H9 (cell line): ENCODE results near the gene RAMAC. TPM values are rescaled to one million over a fixed set of nuclear protein-coding genes. Genes with fewer than 3 reads are reported as not detected.
"Not testable (repeated sequence)": the region's sequence is repeated elsewhere in the genome, so short reads cannot be mapped to it uniquely, and the experiment has no call there.

Experiments
- DNase-seq: peaks from one replicate; pipeline ENCODE4 v3.0.0-alpha.2; 2017
- H2AFZ ChIP-seq: one replicate; pipeline ENCODE4 v1.6.1; 2013; ENCODE audit warnings: mild to moderate bottlenecking, low read length, control low read depth, moderate library complexity
- H2AK5ac ChIP-seq: 2 replicates; pipeline ENCODE4 v1.6.1; 2013; ENCODE audit warnings: low read length, control low read depth, mixed read lengths; ENCODE audit not compliant: insufficient read length
- H2BK120ac ChIP-seq: one replicate; pipeline ENCODE4 v1.6.1; 2013; ENCODE audit warnings: low read depth, mild to moderate bottlenecking, low read length, control low read depth, inconsistent platforms; ENCODE audit not compliant: poor library complexity, severe bottlenecking
- H2BK12ac ChIP-seq: 2 replicates; pipeline ENCODE4 v1.6.1; 2013; ENCODE audit warnings: low read length, control low read depth, mixed read lengths, low read depth; ENCODE audit not compliant: insufficient read length
- H2BK15ac ChIP-seq: 2 replicates; pipeline ENCODE4 v1.6.1; 2013; ENCODE audit warnings: low read depth, low read length, control low read depth
- H2BK20ac ChIP-seq: one replicate; pipeline ENCODE4 v1.6.1; 2013; ENCODE audit warnings: low read depth, mild to moderate bottlenecking, low read length, control low read depth, inconsistent platforms; ENCODE audit not compliant: poor library complexity, severe bottlenecking
- H2BK5ac ChIP-seq: 2 replicates; pipeline ENCODE4 v1.6.1; 2013; ENCODE audit warnings: low read length, control low read depth, mixed read lengths; ENCODE audit not compliant: insufficient read length
- H3K14ac ChIP-seq: 2 replicates; pipeline ENCODE4 v1.6.1; 2013; ENCODE audit warnings: low read length, control low read depth; ENCODE audit not compliant: insufficient read depth
- H3K18ac ChIP-seq: 2 replicates; pipeline ENCODE4 v1.6.1; 2013; ENCODE audit warnings: low read depth, mild to moderate bottlenecking, mixed read lengths, low read length, control low read depth; ENCODE audit not compliant: insufficient read length
- H3K23ac ChIP-seq: 2 replicates; pipeline ENCODE4 v1.6.1; 2013; ENCODE audit warnings: low read length, control low read depth, mixed read lengths, low read depth; ENCODE audit not compliant: insufficient read length
- H3K23me2 ChIP-seq: 2 replicates; pipeline ENCODE4 v1.6.1; 2013; ENCODE audit warnings: low read depth, mild to moderate bottlenecking, mixed read lengths, low read length, control low read depth; ENCODE audit not compliant: insufficient read length, poor library complexity, severe bottlenecking
- H3K27ac ChIP-seq: 2 replicates; pipeline ENCODE4 v1.5.1; 2013; ENCODE audit warnings: low read length, control low read depth, mixed read lengths, low read depth; ENCODE audit not compliant: insufficient read length
- H3K27me3 ChIP-seq: 2 replicates; pipeline ENCODE4 v1.6.1; 2013; ENCODE audit warnings: low read length, control low read depth, inconsistent platforms; ENCODE audit not compliant: insufficient read depth
- H3K4ac ChIP-seq: 2 replicates; pipeline ENCODE4 v1.6.1; 2013; ENCODE audit warnings: low read depth, mild to moderate bottlenecking, control low read depth, inconsistent platforms, low read length, moderate library complexity
- H3K4me1 ChIP-seq: 2 replicates; pipeline ENCODE4 v1.6.1; 2013; ENCODE audit warnings: low read length, control low read depth, inconsistent platforms; ENCODE audit not compliant: insufficient read depth
- H3K4me2 ChIP-seq: 2 replicates; pipeline ENCODE4 v1.6.1; 2013; ENCODE audit warnings: low read length, control low read depth, mixed read lengths; ENCODE audit not compliant: insufficient read length, insufficient read depth
- H3K56ac ChIP-seq: 2 replicates; pipeline ENCODE4 v1.6.1; 2013; ENCODE audit warnings: low read depth, mild to moderate bottlenecking, mixed read lengths, low read length, control low read depth; ENCODE audit not compliant: insufficient read length
- H3K79me1 ChIP-seq: 2 replicates; pipeline ENCODE4 v1.6.1; 2013; ENCODE audit warnings: low read depth, mild to moderate bottlenecking, moderate library complexity, low read length, control low read depth, inconsistent platforms; ENCODE audit not compliant: insufficient read depth, poor library complexity, severe bottlenecking
- H3K79me2 ChIP-seq: 2 replicates; pipeline ENCODE4 v1.6.1; 2013; ENCODE audit warnings: low read length, control low read depth, inconsistent platforms; ENCODE audit not compliant: insufficient read depth
- H3K9ac ChIP-seq: 2 replicates; pipeline ENCODE4 v1.6.1; 2013; ENCODE audit warnings: low read length, control low read depth, mixed read lengths; ENCODE audit not compliant: insufficient read length; ENCODE audit errors: extremely low read depth
- H3K9me3 ChIP-seq: one replicate; pipeline ENCODE4 v1.6.1; 2013; ENCODE audit warnings: low read depth, low read length, inconsistent platforms; ENCODE audit not compliant: control insufficient read depth
- H3T11ph ChIP-seq: one replicate; pipeline ENCODE4 v1.6.1; 2013; ENCODE audit warnings: mild to moderate bottlenecking, low read length, control low read depth, inconsistent platforms
- H4K20me1 ChIP-seq: one replicate; pipeline ENCODE4 v1.6.1; 2013; ENCODE audit not compliant: control insufficient read depth, insufficient read length, insufficient read depth
- H4K5ac ChIP-seq: 2 replicates; pipeline ENCODE4 v1.6.1; 2013; ENCODE audit warnings: low read depth, mild to moderate bottlenecking, mixed read lengths, low read length, control low read depth; ENCODE audit not compliant: insufficient read length
- H4K8ac ChIP-seq: replicated peaks from 2 replicates; pipeline ENCODE4 v1.6.1; 2013; ENCODE audit warnings: low read length, control low read depth, mixed read lengths, low read depth; ENCODE audit not compliant: insufficient read length
- H4K91ac ChIP-seq: 2 replicates; pipeline ENCODE4 v1.6.1; 2013; ENCODE audit warnings: low read depth, mild to moderate bottlenecking, moderate library complexity, mixed read lengths, low read length, control low read depth; ENCODE audit not compliant: insufficient read length
- H3K27ac Mint-ChIP-seq, 3 experiments: 2 replicates in 2 of 3; 3 replicates in 1 of 3; pipeline ENCODE4 v1.8.0; 2020 to 2021; ENCODE audit warnings: mixed read lengths in 3 of 3, mild to moderate bottlenecking in 1 of 3, moderate library complexity in 1 of 3
- H3K27me3 Mint-ChIP-seq: 2 replicates; pipeline ENCODE4 v1.8.0; 2021; ENCODE audit warnings: low read depth, mild to moderate bottlenecking, moderate library complexity, mixed read lengths
- H3K36me3 Mint-ChIP-seq, 3 experiments: 2 replicates in 2 of 3; 3 replicates in 1 of 3; pipeline ENCODE4 v1.8.0; 2020 to 2021; ENCODE audit warnings: low read depth in 3 of 3, mixed read lengths in 3 of 3; ENCODE audit not compliant: insufficient read depth in 1 of 3
- H3K4me1 Mint-ChIP-seq, 2 experiments: 2 replicates each; pipeline ENCODE4 v1.8.0; 2020; ENCODE audit warnings: mixed read lengths in 2 of 2
- H3K4me3 Mint-ChIP-seq, 2 experiments: 2 replicates in 1 of 2; 3 replicates in 1 of 2; pipeline ENCODE4 v1.8.0; 2020 to 2021; ENCODE audit warnings: mild to moderate bottlenecking in 2 of 2, mixed read lengths in 2 of 2, moderate library complexity in 1 of 2
- H3K9me3 Mint-ChIP-seq, 2 experiments: 2 replicates in 1 of 2; 3 replicates in 1 of 2; pipeline ENCODE4 v1.8.0; 2020; ENCODE audit warnings: mild to moderate bottlenecking in 2 of 2, mixed read lengths in 2 of 2, moderate library complexity in 1 of 2
- WGBS: extraction: QIAGEN DNeasy Blood & Tissue Kit; methylation state at CpG from one replicate; pipeline ENCODE4 v1.1.7; 2013; ENCODE audit warnings: missing lambda C conversion rate, low lambda C conversion rate, mixed read lengths; ENCODE audit not compliant: insufficient read length; ENCODE audit errors: extremely low coverage; 5-methylcytosine and 5-hydroxymethylcytosine counted together
- total RNA-seq: library from RNA; stranded (reverse); gene quantifications from 2 replicates; pipeline ENCODE4 v1.2.1, GENCODE V29; 2021
- TF ChIP-seq, protein P1 (sequence below): fragments of 200-600 bp; sonication (generic); conservative IDR thresholded peaks from 3 replicates; pipeline ENCODE4 v1.8.0; 2021; ENCODE audit warnings: antibody characterized with exemption, mild to moderate bottlenecking

RAMAC gene
- total RNA-seq, 1 experiment from 2014 or later, result 35.8 TPM

DNA sequence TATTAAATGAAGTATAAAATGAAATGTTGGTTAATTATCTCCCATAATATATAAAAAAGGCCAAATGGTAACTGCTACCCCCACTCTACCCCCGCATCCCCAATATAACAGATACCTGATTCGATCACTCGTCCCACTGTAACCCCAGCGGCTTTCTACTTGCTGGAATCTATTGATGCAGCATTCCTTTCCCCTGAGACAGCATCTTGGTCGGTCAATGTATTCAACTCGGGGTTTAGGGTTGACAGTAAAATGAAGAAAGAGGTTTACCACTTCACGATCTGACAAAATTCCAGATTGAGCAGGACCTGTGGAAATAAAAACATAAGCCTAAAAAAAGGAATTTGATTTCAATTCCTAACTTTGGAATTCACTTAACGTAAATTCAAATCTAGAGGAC is 44.0 kb downstream of the RAMAC start:
- Histone ChIP-seq H3K4ac (no peak overlapping the region), H4K20me1 (no peaks in the 10 kb centered on the region), H2AFZ (no peak overlapping the region), H3K56ac (no peak overlapping the region), H3K9ac (no peak overlapping the region), H3K27me3 (no peaks in the 10 kb centered on the region), H2BK20ac (no peak overlapping the region), H3K4me2 (no peak overlapping the region), H3K79me2 (no peaks in the 10 kb centered on the region), H3K23ac (no peak overlapping the region), H2BK120ac (no peak overlapping the region), H3K4me1 (no peaks in the 10 kb centered on the region), H4K5ac (no peak overlapping the region), H3T11ph (no peak overlapping the region), H2BK5ac (no peak overlapping the region), H2BK15ac (no peak overlapping the region), H2AK5ac (no peak overlapping the region), H3K79me1 (no peaks in the 10 kb centered on the region), H4K8ac (no peak overlapping the region), H2BK12ac (no peak overlapping the region), H3K23me2 (no peaks in the 10 kb centered on the region), H3K9me3 (no peaks in the 10 kb centered on the region), H4K91ac (no peak overlapping the region), H3K18ac (no peak overlapping the region), H3K27ac (no peak overlapping the region), H3K14ac (no peak overlapping the region)
- WGBS, result no CpG with 5 or more reads among the region's 8 CpGs
- no peaks in the 10 kb centered on the region for H3K27me3 Mint-ChIP-seq
- no peak overlapping the region for H3K4me3 Mint-ChIP-seq
- peaks cover 0 to 4% of the 10 kb centered on the region in 2 experiments; a peak in 1 of 5 replicates for H3K9me3 Mint-ChIP-seq
- TF ChIP-seq, protein P1, sequence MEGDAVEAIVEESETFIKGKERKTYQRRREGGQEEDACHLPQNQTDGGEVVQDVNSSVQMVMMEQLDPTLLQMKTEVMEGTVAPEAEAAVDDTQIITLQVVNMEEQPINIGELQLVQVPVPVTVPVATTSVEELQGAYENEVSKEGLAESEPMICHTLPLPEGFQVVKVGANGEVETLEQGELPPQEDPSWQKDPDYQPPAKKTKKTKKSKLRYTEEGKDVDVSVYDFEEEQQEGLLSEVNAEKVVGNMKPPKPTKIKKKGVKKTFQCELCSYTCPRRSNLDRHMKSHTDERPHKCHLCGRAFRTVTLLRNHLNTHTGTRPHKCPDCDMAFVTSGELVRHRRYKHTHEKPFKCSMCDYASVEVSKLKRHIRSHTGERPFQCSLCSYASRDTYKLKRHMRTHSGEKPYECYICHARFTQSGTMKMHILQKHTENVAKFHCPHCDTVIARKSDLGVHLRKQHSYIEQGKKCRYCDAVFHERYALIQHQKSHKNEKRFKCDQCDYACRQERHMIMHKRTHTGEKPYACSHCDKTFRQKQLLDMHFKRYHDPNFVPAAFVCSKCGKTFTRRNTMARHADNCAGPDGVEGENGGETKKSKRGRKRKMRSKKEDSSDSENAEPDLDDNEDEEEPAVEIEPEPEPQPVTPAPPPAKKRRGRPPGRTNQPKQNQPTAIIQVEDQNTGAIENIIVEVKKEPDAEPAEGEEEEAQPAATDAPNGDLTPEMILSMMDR, result no peak
- peaks cover 39 to 66% (median 56%) of the 10 kb centered on the region in 3 experiments for H3K36me3 Mint-ChIP-seq
- DNase-seq, result no peak
- H3K27ac Mint-ChIP-seq, result peak overlapping the region in 2 of 3 experiments; percentile 6 to 77; a peak in 1 of 7 replicates
- H3K4me1 Mint-ChIP-seq, result peaks cover 0 to 3% of the 10 kb centered on the region in 2 experiments; a peak in 1 of 4 replicates

DNA sequence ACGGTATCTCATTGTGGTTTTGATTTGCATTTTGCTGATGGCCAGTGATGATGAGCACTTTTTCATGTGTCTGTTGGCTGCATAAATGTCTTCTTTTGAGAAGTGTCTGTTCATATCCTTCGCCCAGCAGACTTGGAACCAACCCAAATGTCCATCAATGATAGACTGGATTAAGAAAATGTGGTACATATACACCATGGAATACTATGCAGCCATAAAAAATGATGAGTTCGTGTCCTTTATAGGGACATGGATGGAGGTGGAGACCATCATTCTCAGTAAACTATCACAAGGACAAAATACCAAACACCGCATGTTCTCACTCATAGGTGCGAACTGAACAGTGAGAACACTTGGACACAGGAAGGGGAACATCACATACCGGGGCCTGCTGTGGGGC is 45.2 kb downstream of the RAMAC start:
- H3K79me2 ChIP-seq, H3K27ac ChIP-seq, H3K23ac ChIP-seq, H2BK20ac ChIP-seq, H2BK120ac ChIP-seq, H3K4me2 ChIP-seq, H3K56ac ChIP-seq, H3K23me2 ChIP-seq, H4K91ac ChIP-seq, H3T11ph ChIP-seq, H3K18ac ChIP-seq, H3K27ac Mint-ChIP-seq, H3K4me1 ChIP-seq, H3K27me3 Mint-ChIP-seq, DNase-seq, H3K9me3 ChIP-seq, H3K14ac ChIP-seq, H3K4me3 Mint-ChIP-seq, H2BK12ac ChIP-seq, H3K9ac ChIP-seq, H4K20me1 ChIP-seq, H2AFZ ChIP-seq, H3K79me1 ChIP-seq, H4K5ac ChIP-seq, H3K27me3 ChIP-seq, H3K9me3 Mint-ChIP-seq, H2AK5ac ChIP-seq, H3K4ac ChIP-seq, H2BK15ac ChIP-seq, H4K8ac ChIP-seq, H2BK5ac ChIP-seq, H3K4me1 Mint-ChIP-seq: not testable (repeated sequence)
- H3K36me3 Mint-ChIP-seq, result peaks cover 39 to 61% (median 56%) of the 10 kb centered on the region in 3 experiments
- no CpG with 5 or more reads among the region's 6 CpGs for WGBS
